H1 (cell line): ENCODE measurements around the gene SLC23A2. TPM values are rescaled to one million over a fixed set of nuclear protein-coding genes. Genes with fewer than 3 reads are reported as not detected.

ENCODE experiments used
- CTCF ChIA-PET: fragments of 300-600 bp; sonication (Branson Sonifier 250); formaldehyde crosslinking; loops from one replicate; lab custom pipeline; 2021; ENCODE audit not compliant: partially characterized antibody; lab: Charles Lee
- POLR2A ChIA-PET: fragments of 300-600 bp; sonication (Branson Sonifier 250); formaldehyde crosslinking; loops from one replicate; lab custom pipeline; 2021; ENCODE audit warnings: inconsistent platforms; ENCODE audit not compliant: partially characterized antibody; lab: Charles Lee
- DNase-seq, 2 experiments: peaks; one replicate each; pipeline versions ENCODE4 v3.0.0 to v3.0.0-alpha.2; 2010 to 2022; ENCODE audit warnings: low spot score in 2 of 2, low read depth in 1 of 2, mixed read lengths in 1 of 2
- FAIRE-seq: peaks from 2 replicates; lab custom pipeline; 2011; peaks lifted over from hg19 to GRCh38; lab: Jason Lieb, UNC
- H2AFZ ChIP-seq: 2 replicates; pipeline ENCODE4 v1.8.1; 2012; ENCODE audit warnings: low read length, inconsistent platforms
- H2AK5ac ChIP-seq: 2 replicates; pipeline ENCODE4 v1.6.1; 2013; ENCODE audit warnings: low read depth, low read length
- H2BK120ac ChIP-seq: replicated peaks from 2 replicates; pipeline ENCODE3; 2013; ENCODE audit warnings: low read depth, low read length, inconsistent platforms
- H2BK12ac ChIP-seq: 2 replicates; pipeline ENCODE4 v1.6.1; 2013; ENCODE audit warnings: low read depth, low read length
- H2BK15ac ChIP-seq: 2 replicates; pipeline ENCODE4 v1.6.1; 2013; ENCODE audit warnings: low read length
- H2BK20ac ChIP-seq: 2 replicates; pipeline ENCODE4 v1.6.1; 2013; ENCODE audit warnings: low read length
- H2BK5ac ChIP-seq: 2 replicates; pipeline ENCODE4 v1.6.1; 2013; ENCODE audit warnings: low read depth, low read length
- H3K14ac ChIP-seq: 2 replicates; pipeline ENCODE4 v1.6.1; 2013; ENCODE audit warnings: inconsistent platforms; ENCODE audit not compliant: insufficient read length
- H3K18ac ChIP-seq: 2 replicates; pipeline ENCODE4 v1.6.1; 2013; ENCODE audit warnings: low read length; ENCODE audit errors: extremely low read depth
- H3K23ac ChIP-seq: 2 replicates; pipeline ENCODE4 v1.6.1; 2013; ENCODE audit warnings: inconsistent platforms; ENCODE audit not compliant: insufficient read length
- H3K23me2 ChIP-seq: 2 replicates; pipeline ENCODE4 v1.6.1; 2013; ENCODE audit warnings: low read depth, low read length
- H3K27ac ChIP-seq: 2 replicates; pipeline ENCODE4 v1.6.1; 2011; ENCODE audit warnings: low read depth, low read length, inconsistent platforms
- H3K27me3 ChIP-seq, 4 experiments: replicated peaks in 1 of 4; 1 replicate in 1 of 4; 2 replicates in 3 of 4; pipeline versions ENCODE4 v1.6.1 to v1.8.1; 2011 to 2013; ENCODE audit warnings: low read length in 3 of 4, mild to moderate bottlenecking in 3 of 4, inconsistent platforms in 2 of 4, mixed read lengths in 2 of 4, moderate library complexity in 1 of 4; ENCODE audit not compliant: control insufficient read depth in 3 of 4, insufficient read depth in 3 of 4; ENCODE audit errors: extremely low read depth in 1 of 4
- H3K36me3 ChIP-seq, 4 experiments: 2 replicates each; pipeline versions ENCODE4 v1.6.1 to v1.8.1; 2011 to 2013; ENCODE audit warnings: mild to moderate bottlenecking in 4 of 4, low read length in 3 of 4, moderate library complexity in 2 of 4, control low read depth in 1 of 4, inconsistent platforms in 1 of 4; ENCODE audit not compliant: insufficient read depth in 4 of 4, control insufficient read depth in 2 of 4
- H3K4ac ChIP-seq: replicated peaks from 2 replicates; pipeline ENCODE3; 2013; ENCODE audit warnings: low read length, low read depth, mixed read lengths, inconsistent platforms; ENCODE audit not compliant: insufficient read length
- H3K4me1 ChIP-seq, 4 experiments: replicated peaks in 1 of 4; 1 replicate in 1 of 4; 2 replicates in 3 of 4; pipeline versions ENCODE4 v1.6.1 to v1.8.1; 2011 to 2013; ENCODE audit warnings: low read length in 3 of 4, inconsistent platforms in 2 of 4, mixed read lengths in 1 of 4; ENCODE audit not compliant: insufficient read depth in 4 of 4, control insufficient read depth in 3 of 4
- H3K4me2 ChIP-seq, 2 experiments: 2 replicates each; pipeline versions ENCODE4 v1.6.1 to v1.8.1; 2011 to 2013; ENCODE audit warnings: low read depth in 2 of 2, low read length in 2 of 2, control low read depth in 1 of 2, inconsistent platforms in 1 of 2, mild to moderate bottlenecking in 1 of 2; ENCODE audit not compliant: insufficient read depth in 1 of 2
- H3K4me3 ChIP-seq, 4 experiments: fragments of 200-600, 300-600 bp in 1 of 4; sonication (generic), shearing (Covaris generic), sonication (Bioruptor Twin) in 1 of 4; 2 replicates each; pipeline versions ENCODE4 v1.5.1 to v1.8.1; 2011 to 2016; ENCODE audit warnings: low read length in 4 of 4, low read depth in 3 of 4, control low read depth in 2 of 4, inconsistent platforms in 2 of 4, mild to moderate bottlenecking in 2 of 4, mixed read lengths in 1 of 4, moderate library complexity in 1 of 4; ENCODE audit not compliant: insufficient read depth in 2 of 4; ENCODE audit errors: extremely low read depth in 1 of 4
- H3K56ac ChIP-seq: replicated peaks from 2 replicates; pipeline ENCODE3; 2013; ENCODE audit warnings: low read depth, mild to moderate bottlenecking, mixed read lengths, low read length, inconsistent platforms; ENCODE audit not compliant: insufficient read length
- H3K79me1 ChIP-seq: 2 replicates; pipeline ENCODE4 v1.6.1; 2013; ENCODE audit warnings: low read depth, low read length, control low read depth
- H3K79me2 ChIP-seq, 2 experiments: 2 replicates each; pipeline versions ENCODE4 v1.6.1 to v1.8.1; 2012 to 2013; ENCODE audit warnings: low read length in 2 of 2, mild to moderate bottlenecking in 2 of 2, inconsistent platforms in 1 of 2; ENCODE audit not compliant: insufficient read depth in 2 of 2, control insufficient read depth in 1 of 2
- H3K9ac ChIP-seq, 4 experiments: replicated peaks in 1 of 4; 1 replicate in 1 of 4; 2 replicates in 3 of 4; pipeline versions ENCODE4 v1.6.1 to v1.8.1; 2011 to 2013; ENCODE audit warnings: low read depth in 3 of 4, low read length in 3 of 4, control low read depth in 2 of 4, mild to moderate bottlenecking in 2 of 4, moderate library complexity in 2 of 4, inconsistent platforms in 1 of 4; ENCODE audit errors: extremely low read depth in 1 of 4
- H3K9me3 ChIP-seq, 2 experiments: 2 replicates each; pipeline versions ENCODE4 v1.6.1 to v1.8.1; 2012 to 2013; ENCODE audit warnings: mild to moderate bottlenecking in 2 of 2, moderate library complexity in 2 of 2, control low read depth in 1 of 2, inconsistent platforms in 1 of 2, low read depth in 1 of 2, low read length in 1 of 2, mixed read lengths in 1 of 2; ENCODE audit not compliant: insufficient read depth in 2 of 2
- H4K20me1 ChIP-seq, 2 experiments: replicated peaks in 1 of 2; 2 replicates each; pipeline versions ENCODE3 to v1.8.1; 2011 to 2013; ENCODE audit warnings: inconsistent platforms in 2 of 2, low read length in 2 of 2, mild to moderate bottlenecking in 1 of 2; ENCODE audit not compliant: insufficient read depth in 2 of 2, control insufficient read depth in 1 of 2
- H4K5ac ChIP-seq: 2 replicates; pipeline ENCODE4 v1.6.1; 2013; ENCODE audit warnings: low read length, low read depth, mixed read lengths, inconsistent platforms; ENCODE audit not compliant: insufficient read length
- H4K8ac ChIP-seq: 2 replicates; pipeline ENCODE4 v1.8.0; 2013; ENCODE audit warnings: mild to moderate bottlenecking, moderate library complexity, low read length, inconsistent platforms; ENCODE audit not compliant: insufficient read depth; ENCODE audit errors: extremely low read depth
- H4K91ac ChIP-seq: replicated peaks from 2 replicates; pipeline ENCODE3; 2013; ENCODE audit warnings: low read length, mixed read lengths, inconsistent platforms; ENCODE audit not compliant: insufficient read length
- CBX8 ChIP-seq: fragments of 300-800, 300-1000 bp; sonication (generic); IDR thresholded peaks from 2 replicates; pipeline ENCODE4 v1.7.1; 2016; ENCODE audit warnings: low read depth, low read length, borderline replicate concordance
- EGR1 ChIP-seq: IDR thresholded peaks from 2 replicates; pipeline ENCODE4 v1.6.1; 2011; ENCODE audit warnings: low read depth, low read length, borderline replicate concordance
- JUN ChIP-seq: IDR thresholded peaks from 2 replicates; pipeline ENCODE4 v1.6.1; 2011; ENCODE audit warnings: low read depth, mild to moderate bottlenecking, improper control_type of control experiment, low read length
- WGBS, 2 experiments: shearing (Covaris generic) in 1 of 2; methylation state at CpG; one replicate each; pipeline versions ENCODE4 v1.1.6 to v1.1.7; 2013 to 2015; ENCODE audit warnings: low lambda C conversion rate in 2 of 2, mixed read lengths in 2 of 2, inconsistent platforms in 1 of 2, low coverage in 1 of 2, missing lambda C conversion rate in 1 of 2; ENCODE audit not compliant: insufficient replicate concordance in 2 of 2, insufficient coverage in 1 of 2, insufficient read length in 1 of 2; ENCODE audit errors: extremely low coverage in 1 of 2, missing lambda C conversion rate in 1 of 2; 5-methylcytosine and 5-hydroxymethylcytosine counted together
- polyA plus RNA-seq, 7 experiments: library from polyadenylated mRNA; depleted of rRNA in 3 of 7; stranded (reverse) in 5 of 7; unstranded in 2 of 7; fragments of >200 nt in 5 of 7; fragments of 200-250 nt in 2 of 7; gene quantifications; 1 replicate in 5 of 7; 2 replicates in 1 of 7; 4 replicates in 1 of 7; pipeline versions ENCODE4 v1.2.1 to v1.2.3, GENCODE V29; 2011 to 2013; ENCODE audit warnings: missing spikeins in 2 of 7, mixed read lengths in 2 of 7
- total RNA-seq: library from RNA; stranded (reverse); fragmentation: NEBNext Ultra II Directional; extraction: Animal tissue kit (Norgen Biotek cat#: 25700); gene quantifications from 2 replicates; pipeline ENCODE4 v1.2.1, GENCODE V29; 2021

Gene SLC23A2
- total and polyA plus RNA-seq, 2 of the 8 experiments (the other 6 are each of a cell fraction or from before 2014, with no cell fraction given) = 17.0 to 18.6 TPM

GRCh38 chr20:4893709-4894108 is 107.6 kb downstream of the SLC23A2 start:
- H4K5ac ChIP-seq = no peak overlapping the region
- CTCF ChIA-PET = interaction anchor here (1.1 to 1.3 kb wide), 3 partner anchors 37 to 286 kb away, joined by 3 to 6 read pairs (median 5); no protein-coding TSS in a partner anchor
- no peaks in the 10 kb centered on the region; the same call in 1 of the 2 replicates for H3K23me2 ChIP-seq
- no peaks in the 10 kb centered on the region for H4K20me1 ChIP-seq
- no peak overlapping the region for H3K14ac ChIP-seq
- no peak overlapping the region for H3K27ac ChIP-seq
- WGBS, 2 experiments = 82% methylated on average over 7 of the region's 7 CpGs; no CpG with 5 or more reads in 1 of the 2 experiments
- H2BK20ac ChIP-seq = no peak overlapping the region
- H3K4me2 ChIP-seq = no peak overlapping the region
- peaks cover 0 to 16% (median 10%) of the 10 kb centered on the region in 4 experiments; a peak in 5 of 7 replicates for H3K4me1 ChIP-seq
- DNase-seq (no peak), FAIRE-seq (no peak)
- no peak overlapping the region for H2AK5ac ChIP-seq
- TF ChIP-seq EGR1 (no peak), CBX8 (no peak), JUN (no peak)
- no peak overlapping the region for H2BK120ac ChIP-seq
- no peak overlapping the region for H3K56ac ChIP-seq
- H3K36me3 ChIP-seq = no peaks in the 10 kb centered on the region; a peak in 1 of 8 replicates
- H2AFZ ChIP-seq = no peak overlapping the region
- POLR2A ChIA-PET = no interaction called here
- no peak overlapping the region; a peak in 1 of 7 replicates for H3K9ac ChIP-seq
- H2BK12ac ChIP-seq = no peak overlapping the region
- H3K79me2 ChIP-seq = no peaks in the 10 kb centered on the region
- H2BK15ac ChIP-seq = no peak overlapping the region
- H4K8ac ChIP-seq = no peak overlapping the region
- H2BK5ac ChIP-seq = no peak overlapping the region
- H3K27me3 ChIP-seq = no peaks in the 10 kb centered on the region; a peak in 1 of 7 replicates
- no peak overlapping the region for H3K23ac ChIP-seq
- H3K18ac ChIP-seq = no peak overlapping the region
- H4K91ac ChIP-seq = no peak overlapping the region
- H3K4ac ChIP-seq = no peak overlapping the region
- H3K4me3 ChIP-seq = no peak overlapping the region
- H3K9me3 ChIP-seq = no peaks in the 10 kb centered on the region
- peaks cover 2% of the 10 kb centered on the region; the same call in 1 of the 2 replicates for H3K79me1 ChIP-seq
